Measurements from ENCODE around the gene SLC2A3.
"Not testable (repeated sequence)": the region's sequence is repeated elsewhere in the genome, so short reads cannot be mapped to it uniquely, and the experiment has no call there.

DNA sequence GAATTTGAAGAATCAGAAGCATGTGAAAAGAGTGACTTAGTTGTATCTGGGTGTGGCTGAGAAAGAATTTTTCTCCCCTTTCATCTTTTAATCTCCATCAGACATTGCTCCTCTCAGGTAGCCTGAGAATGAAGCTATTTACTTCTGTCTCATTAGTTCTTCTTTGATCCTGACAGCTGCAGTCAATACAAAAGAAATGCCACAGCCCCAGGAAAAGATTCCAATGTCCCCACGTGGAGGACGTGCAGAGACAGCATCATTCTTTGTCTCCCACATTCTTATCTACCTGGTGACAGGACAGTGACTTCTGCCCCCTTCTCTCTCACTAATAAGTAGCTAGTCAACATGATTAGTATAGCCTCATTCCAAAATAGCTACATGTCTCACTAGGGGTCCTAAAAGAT lies 46.3 kb upstream of the SLC2A3 start:
- not testable (repeated sequence) for TF ChIP-seq CTCF (IDR thresholded peaks at IDR 0.05; ENCODE audit: borderline replicate concordance, extremely low read depth, low read length, poor library complexity, severe bottlenecking); EZH2 (IDR thresholded peaks at IDR 0.05; ENCODE audit: borderline replicate concordance, low read depth, low read length, severe bottlenecking)

Measured in DND-41 (cell line).